Glutamatergic neuron (in vitro differentiated cells): ENCODE measurements around the gene LRRC7. TPM values are rescaled to one million over a fixed set of nuclear protein-coding genes. Genes with fewer than 3 reads are reported as not detected.

ENCODE experiments used
- DNase-seq: peaks from one replicate; pipeline ENCODE4 v3.0.0; 2022
- H3K27ac Mint-ChIP-seq: one replicate; pipeline ENCODE4 v1.8.0; 2020; ENCODE audit warnings: mild to moderate bottlenecking, mixed read lengths, inconsistent platforms; ENCODE audit not compliant: unreplicated experiment
- H3K27me3 Mint-ChIP-seq: one replicate; pipeline ENCODE4 v1.8.0; 2020; ENCODE audit warnings: mild to moderate bottlenecking, moderate library complexity, mixed read lengths, inconsistent platforms; ENCODE audit not compliant: unreplicated experiment
- H3K36me3 Mint-ChIP-seq: one replicate; pipeline ENCODE4 v1.8.0; 2020; ENCODE audit warnings: mild to moderate bottlenecking, mixed read lengths, inconsistent platforms; ENCODE audit not compliant: unreplicated experiment
- H3K4me1 Mint-ChIP-seq: one replicate; pipeline ENCODE4 v1.8.0; 2020; ENCODE audit warnings: mild to moderate bottlenecking, low read depth, mixed read lengths, inconsistent platforms; ENCODE audit not compliant: unreplicated experiment
- H3K4me3 Mint-ChIP-seq: one replicate; pipeline ENCODE4 v1.8.0; 2020; ENCODE audit warnings: mild to moderate bottlenecking, mixed read lengths, inconsistent platforms; ENCODE audit not compliant: unreplicated experiment
- H3K9me3 Mint-ChIP-seq: one replicate; pipeline ENCODE4 v1.8.0; 2020; ENCODE audit warnings: mild to moderate bottlenecking, moderate library complexity, mixed read lengths, inconsistent platforms; ENCODE audit not compliant: unreplicated experiment
- total RNA-seq: library from RNA; stranded (reverse); fragmentation: NEBNext Ultra II Directional; extraction: Animal tissue kit (Norgen Biotek cat#: 25700); gene quantifications from one replicate; pipeline ENCODE4 v1.2.1, GENCODE V29; 2021; ENCODE audit not compliant: unreplicated experiment
- TF ChIP-seq, protein P1 (sequence below): fragments of 200-600 bp; sonication (generic); IDR thresholded peaks from one replicate; pipeline ENCODE4 v1.5.0; 2021; ENCODE audit not compliant: partially characterized antibody, unreplicated experiment

LRRC7 gene
- total RNA-seq, 1 donor from 2014 or later = 19.1 TPM

DNA sequence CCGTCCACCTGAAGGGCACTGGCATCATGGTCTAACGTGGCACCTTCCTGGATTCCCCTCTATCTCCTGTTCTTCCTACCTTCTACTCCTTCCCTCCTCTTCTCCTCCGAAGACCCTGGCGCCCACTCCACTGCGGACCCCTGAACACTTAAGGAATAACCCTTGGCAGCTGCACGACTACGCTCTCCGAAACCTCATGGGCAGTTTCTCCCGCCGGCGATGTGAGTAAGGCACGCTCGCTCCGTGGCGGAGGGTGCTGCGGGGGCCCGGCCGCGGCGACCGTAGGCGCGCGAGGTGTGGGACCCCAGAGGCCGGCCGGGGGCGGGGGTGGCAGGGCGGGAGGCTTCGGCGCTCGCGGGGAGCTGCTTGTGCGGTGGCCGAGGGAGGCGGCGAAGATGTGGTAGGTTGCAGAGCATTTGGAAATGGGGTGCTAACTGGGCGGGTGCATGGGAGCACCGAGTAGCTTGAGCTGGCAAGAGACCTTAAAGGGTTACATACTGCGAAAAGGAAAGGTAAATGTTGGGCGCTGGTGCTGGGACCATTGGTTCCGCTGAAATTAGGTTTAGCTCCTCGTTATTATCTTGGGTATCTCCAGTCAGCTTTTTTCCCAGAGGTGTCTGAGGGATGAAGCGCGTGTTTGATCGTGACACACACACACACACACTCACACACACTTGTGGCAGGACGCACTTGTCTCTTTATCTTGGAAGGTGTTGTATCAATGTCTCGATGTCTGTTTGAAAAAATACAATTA lies 876 bp downstream of the LRRC7 start:
- Mint-ChIP-seq H3K9me3 (peaks cover 13% of the 10 kb centered on the region), H3K27me3 (peaks cover 20% of the 10 kb centered on the region), H3K4me3 (peak overlapping the region; percentile 99), H3K27ac (peak overlapping the region; percentile 77), H3K36me3 (no peaks in the 10 kb centered on the region), H3K4me1 (peaks cover 11% of the 10 kb centered on the region)
- TF ChIP-seq, protein P1, sequence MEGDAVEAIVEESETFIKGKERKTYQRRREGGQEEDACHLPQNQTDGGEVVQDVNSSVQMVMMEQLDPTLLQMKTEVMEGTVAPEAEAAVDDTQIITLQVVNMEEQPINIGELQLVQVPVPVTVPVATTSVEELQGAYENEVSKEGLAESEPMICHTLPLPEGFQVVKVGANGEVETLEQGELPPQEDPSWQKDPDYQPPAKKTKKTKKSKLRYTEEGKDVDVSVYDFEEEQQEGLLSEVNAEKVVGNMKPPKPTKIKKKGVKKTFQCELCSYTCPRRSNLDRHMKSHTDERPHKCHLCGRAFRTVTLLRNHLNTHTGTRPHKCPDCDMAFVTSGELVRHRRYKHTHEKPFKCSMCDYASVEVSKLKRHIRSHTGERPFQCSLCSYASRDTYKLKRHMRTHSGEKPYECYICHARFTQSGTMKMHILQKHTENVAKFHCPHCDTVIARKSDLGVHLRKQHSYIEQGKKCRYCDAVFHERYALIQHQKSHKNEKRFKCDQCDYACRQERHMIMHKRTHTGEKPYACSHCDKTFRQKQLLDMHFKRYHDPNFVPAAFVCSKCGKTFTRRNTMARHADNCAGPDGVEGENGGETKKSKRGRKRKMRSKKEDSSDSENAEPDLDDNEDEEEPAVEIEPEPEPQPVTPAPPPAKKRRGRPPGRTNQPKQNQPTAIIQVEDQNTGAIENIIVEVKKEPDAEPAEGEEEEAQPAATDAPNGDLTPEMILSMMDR = no peak
- DNase-seq = peak; percentile 35

DNA sequence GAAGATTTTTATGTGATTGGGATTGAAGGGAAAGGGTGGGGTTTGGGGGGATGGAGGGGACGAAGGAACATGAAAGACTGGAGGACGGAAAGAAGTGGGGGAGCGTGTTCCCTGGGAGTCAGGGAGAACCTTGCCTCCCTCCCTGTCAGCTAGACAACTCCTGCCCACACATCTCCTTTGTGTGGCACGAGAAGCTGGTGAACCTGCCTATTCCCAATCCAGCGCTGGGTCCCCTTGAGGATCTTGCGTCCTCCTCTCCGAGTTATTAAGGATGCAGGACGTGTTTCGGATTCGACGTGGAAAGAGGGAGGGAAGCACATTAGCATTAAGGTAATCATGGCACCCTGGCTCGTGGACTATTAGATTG lies 1.4 kb downstream of the LRRC7 start:
- H3K27ac Mint-ChIP-seq = peak overlapping the region; percentile 77
- peak overlapping the region; percentile 99 for H3K4me3 Mint-ChIP-seq
- H3K9me3 Mint-ChIP-seq = peaks cover 13% of the 10 kb centered on the region
- TF ChIP-seq, protein P1 = no peak
- H3K4me1 Mint-ChIP-seq = peaks cover 11% of the 10 kb centered on the region
- H3K27me3 Mint-ChIP-seq = peaks cover 23% of the 10 kb centered on the region
- DNase-seq = no peak
- H3K36me3 Mint-ChIP-seq = no peaks in the 10 kb centered on the region

DNA sequence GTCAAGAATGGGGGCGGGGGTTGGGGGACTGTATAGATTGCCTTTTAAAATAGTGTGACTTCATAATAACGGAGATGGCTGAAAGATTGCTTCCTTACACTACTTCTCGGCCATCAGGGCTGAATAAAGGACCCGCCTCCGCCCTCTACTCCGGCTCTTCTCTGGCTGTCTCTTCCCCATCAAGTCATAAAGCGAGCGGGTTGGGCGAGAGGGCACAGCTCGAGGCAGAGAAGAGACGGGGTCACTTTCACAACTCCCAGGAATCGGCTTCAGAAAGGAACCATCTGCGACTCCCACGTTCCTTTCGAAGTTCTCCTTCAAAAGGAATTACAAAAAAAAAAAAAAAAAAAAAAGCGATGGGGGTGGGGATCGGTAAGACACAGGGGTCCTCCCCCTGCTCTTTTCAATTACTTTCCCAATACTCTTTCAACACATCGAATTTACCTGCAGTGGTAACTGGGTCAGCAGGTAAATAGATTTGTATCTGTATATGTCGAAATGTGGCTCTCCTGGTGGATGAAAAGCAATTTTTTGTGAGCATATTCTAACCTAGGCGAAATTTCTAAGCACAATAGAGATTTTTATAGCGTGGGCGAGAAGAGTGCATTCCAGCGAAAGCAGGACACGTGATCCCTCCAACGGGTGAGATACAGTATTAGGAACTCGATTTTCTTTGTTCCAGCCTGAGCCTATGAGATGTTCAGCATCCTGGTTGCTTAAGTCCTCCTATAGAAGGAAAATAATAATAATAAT lies 2.0 kb downstream of the LRRC7 start:
- peaks cover 23% of the 10 kb centered on the region for H3K27me3 Mint-ChIP-seq
- H3K4me1 Mint-ChIP-seq = peaks cover 11% of the 10 kb centered on the region
- peak; percentile 35 for DNase-seq

DNA sequence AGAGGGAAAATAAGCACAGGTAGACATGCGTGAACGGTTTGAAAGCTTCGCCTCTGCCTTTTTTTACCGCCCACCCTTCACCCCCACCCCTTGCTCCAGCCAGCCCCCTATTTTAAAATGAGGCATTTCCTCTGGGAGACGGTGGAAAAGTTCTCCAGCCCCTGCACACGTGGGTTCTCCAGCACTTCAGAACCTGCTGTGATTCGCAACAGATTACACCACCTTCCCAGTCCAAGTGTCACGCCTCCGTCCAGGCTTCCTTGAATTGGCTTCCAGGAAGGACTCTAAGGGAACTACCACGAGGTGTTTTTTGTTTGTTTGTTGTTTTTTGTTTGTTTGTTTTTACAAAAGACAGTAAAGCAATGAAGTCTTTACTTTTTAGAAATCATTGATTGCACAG lies 2.6 kb downstream of the LRRC7 start:
- no peak overlapping the region for H3K27ac Mint-ChIP-seq
- peaks cover 13% of the 10 kb centered on the region for H3K9me3 Mint-ChIP-seq
- peaks cover 23% of the 10 kb centered on the region for H3K27me3 Mint-ChIP-seq
- no peak for DNase-seq
- H3K36me3 Mint-ChIP-seq = no peaks in the 10 kb centered on the region
- TF ChIP-seq, protein P1 = no peak
- peaks cover 11% of the 10 kb centered on the region for H3K4me1 Mint-ChIP-seq
- H3K4me3 Mint-ChIP-seq = peak overlapping the region; percentile 84

More for the DNA sequence above, 2.0 kb downstream of the LRRC7 start:
- no peaks in the 10 kb centered on the region for H3K36me3 Mint-ChIP-seq
- H3K9me3 Mint-ChIP-seq = peaks cover 13% of the 10 kb centered on the region
- no peak overlapping the region for H3K27ac Mint-ChIP-seq
- TF ChIP-seq, protein P1 = no peak
- peak overlapping the region; percentile 99 for H3K4me3 Mint-ChIP-seq

DNA sequence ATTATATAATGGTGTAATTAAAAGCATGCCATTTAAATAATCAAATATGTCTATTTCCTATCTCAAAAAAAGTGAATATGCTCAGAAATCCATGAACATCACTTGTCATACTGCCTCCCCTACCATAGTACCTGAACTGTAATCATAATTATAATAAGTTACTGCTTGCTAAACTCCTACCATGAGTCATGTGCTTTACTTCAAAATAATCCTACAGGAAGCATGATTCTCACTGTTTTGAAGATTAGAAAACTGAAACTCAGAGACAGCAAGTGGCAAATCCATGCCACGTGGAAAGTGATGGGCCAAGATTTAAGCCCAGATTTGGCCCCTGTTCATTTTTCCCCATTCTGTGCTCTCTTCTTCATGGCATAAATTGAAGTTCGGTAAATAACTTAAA lies 5.2 kb downstream of the LRRC7 start:
- peaks cover 8% of the 10 kb centered on the region for H3K4me1 Mint-ChIP-seq
- H3K27me3 Mint-ChIP-seq = peaks cover 10% of the 10 kb centered on the region
- TF ChIP-seq, protein P1 = no peak
- peaks cover 3% of the 10 kb centered on the region for H3K9me3 Mint-ChIP-seq
- H3K27ac Mint-ChIP-seq = no peak overlapping the region
- H3K36me3 Mint-ChIP-seq = no peaks in the 10 kb centered on the region
- no peak for DNase-seq
- H3K4me3 Mint-ChIP-seq = no peak overlapping the region
